Measurements from ENCODE around the gene BIRC2. TPM values are rescaled to one million over a fixed set of nuclear protein-coding genes. Genes with fewer than 3 reads are reported as not detected.

The BIRC2 gene
- total and polyA plus RNA-seq, 2 donors: 20.9 to 104 TPM

DNA sequence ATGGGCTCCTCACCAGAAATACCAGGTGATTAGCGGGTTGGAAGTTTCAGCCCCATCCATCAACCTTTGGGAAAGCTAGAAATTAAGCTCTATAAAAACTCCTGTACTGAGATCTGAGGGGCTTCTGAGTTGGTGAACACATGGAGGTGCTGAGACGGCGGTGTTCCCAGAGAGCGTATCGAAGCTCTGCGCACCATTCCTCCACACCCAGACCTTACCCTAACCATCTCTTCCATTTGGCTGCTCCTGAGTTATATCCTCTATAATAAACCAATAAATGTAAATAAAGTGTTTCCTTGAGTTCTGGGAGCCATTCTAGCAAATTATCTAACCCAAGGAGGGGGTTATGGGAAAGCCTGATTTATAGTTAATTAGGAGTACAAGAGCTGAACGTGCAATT is 64.1 kb downstream of the BIRC2 start:
- Histone ChIP-seq H3K27ac (ENCODE audit: low read depth) (no peak overlapping the region), H3K4me1 (ENCODE audit: insufficient read depth) (peaks cover 6% of the 10 kb centered on the region), H3K36me3 (ENCODE audit: insufficient read depth) (no peaks in the 10 kb centered on the region), H3K4me3 (ENCODE audit: low read depth, low read length) (no peak overlapping the region)
- 92% methylated on average over 7 of the region's 7 CpGs for WGBS
- DNase-seq (ENCODE audit: extremely low spot score): no peak

GRCh38 chr11:102413497-102413896 is 66.5 kb downstream of the BIRC2 start:
- H3K4me3 ChIP-seq (ENCODE audit: low read depth, low read length): no peak overlapping the region
- 95% methylated on average over 4 of the region's 4 CpGs for WGBS

GRCh38 chr11:102414559-102414958 is 67.5 kb downstream of the BIRC2 start:
- H3K27ac ChIP-seq (ENCODE audit: low read depth): no peak overlapping the region
- peaks cover 1% of the 10 kb centered on the region for H3K4me1 ChIP-seq (ENCODE audit: insufficient read depth)
- no peaks in the 10 kb centered on the region for H3K36me3 ChIP-seq (ENCODE audit: insufficient read depth)
- no peak overlapping the region for H3K4me3 ChIP-seq (ENCODE audit: low read depth, low read length)
- WGBS: 97% methylated on average over 2 of the region's 2 CpGs
- DNase-seq (ENCODE audit: extremely low spot score): no peak

More at GRCh38 chr11:102413497-102413896, 66.5 kb downstream of the BIRC2 start:
- no peaks in the 10 kb centered on the region for H3K36me3 ChIP-seq (ENCODE audit: insufficient read depth)
- no peak overlapping the region for H3K27ac ChIP-seq (ENCODE audit: low read depth)
- no peak for DNase-seq (ENCODE audit: extremely low spot score)
- peaks cover 1% of the 10 kb centered on the region for H3K4me1 ChIP-seq (ENCODE audit: insufficient read depth)

DNA sequence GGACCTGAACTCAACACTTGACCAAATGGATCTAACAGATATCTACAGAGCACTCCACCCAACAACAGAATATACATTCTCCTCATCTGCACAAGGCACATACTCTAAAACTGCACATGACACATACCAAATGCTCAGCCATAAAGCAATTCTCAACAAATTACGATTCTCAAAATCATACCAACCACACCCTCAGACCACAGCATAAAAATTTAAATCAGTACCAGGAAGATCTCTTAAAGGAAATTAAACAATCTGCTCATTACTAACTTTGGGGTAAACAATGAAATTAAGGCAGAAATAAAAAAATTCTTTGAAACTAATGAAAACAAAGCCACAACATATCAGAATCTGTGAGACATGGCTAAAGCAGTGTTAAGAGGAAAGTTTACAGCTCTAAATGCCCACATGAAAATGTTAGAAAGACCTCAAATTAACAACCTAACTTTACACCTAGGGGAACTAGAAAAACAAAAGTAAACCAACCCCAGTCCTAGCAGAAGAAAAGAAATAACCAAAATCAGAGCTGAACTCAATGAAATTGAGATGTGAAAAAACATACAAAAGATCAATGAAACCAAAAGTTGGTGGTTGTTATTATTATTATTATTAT is 68.4 kb downstream of the BIRC2 start:
- H3K4me3 ChIP-seq (ENCODE audit: low read depth, low read length): no peak overlapping the region
- DNase-seq (ENCODE audit: extremely low spot score): no peak
- peaks cover 1% of the 10 kb centered on the region for H3K4me1 ChIP-seq (ENCODE audit: insufficient read depth)
- H3K27ac ChIP-seq (ENCODE audit: low read depth): no peak overlapping the region
- no peaks in the 10 kb centered on the region for H3K36me3 ChIP-seq (ENCODE audit: insufficient read depth)
- WGBS: 66% methylated on average over 1 of the region's 1 CpG

- H3K4me1 ChIP-seq (ENCODE audit: insufficient read depth): no peaks in the 10 kb centered on the region
- no peak overlapping the region for H3K27ac ChIP-seq (ENCODE audit: low read depth)
- H3K36me3 ChIP-seq (ENCODE audit: insufficient read depth): no peaks in the 10 kb centered on the region
- H3K4me3 ChIP-seq (ENCODE audit: low read depth, low read length): no peak overlapping the region
- WGBS: 92% methylated on average over 2 of the region's 2 CpGs
- no peak for DNase-seq (ENCODE audit: extremely low spot score)
These were observed 70.0 kb downstream of the BIRC2 start for GRCh38 chr11:102416976-102417375.

DNA sequence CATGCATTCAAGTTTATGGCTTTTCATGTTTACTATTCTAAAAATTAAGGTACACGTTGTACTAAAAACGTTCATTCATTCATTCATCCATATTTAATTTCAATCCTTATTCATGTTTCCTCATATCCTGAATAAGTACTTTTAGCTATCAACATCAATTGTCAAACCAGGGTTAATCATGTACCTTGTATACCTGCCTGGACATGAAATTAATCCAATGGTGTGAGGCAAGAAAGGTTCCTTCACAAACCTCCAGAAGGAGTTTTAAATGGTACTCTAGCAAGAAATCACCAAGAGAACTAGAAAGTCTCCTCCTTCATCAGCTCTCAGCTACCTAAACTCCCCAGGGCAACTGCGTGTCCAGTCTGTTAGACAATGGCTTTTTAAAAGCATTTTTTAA is 72.2 kb downstream of the BIRC2 start:
- Histone ChIP-seq H3K27ac (ENCODE audit: low read depth) (no peak overlapping the region), H3K36me3 (ENCODE audit: insufficient read depth) (no peaks in the 10 kb centered on the region), H3K4me3 (ENCODE audit: low read depth, low read length) (no peak overlapping the region), H3K4me1 (ENCODE audit: insufficient read depth) (no peaks in the 10 kb centered on the region)
- DNase-seq (ENCODE audit: extremely low spot score): no peak
- 82% methylated on average over 3 of the region's 3 CpGs for WGBS

- H3K4me1 ChIP-seq (ENCODE audit: insufficient read depth): no peaks in the 10 kb centered on the region
- H3K27ac ChIP-seq (ENCODE audit: low read depth): no peak overlapping the region
- no peak for DNase-seq (ENCODE audit: extremely low spot score)
- H3K36me3 ChIP-seq (ENCODE audit: insufficient read depth): no peaks in the 10 kb centered on the region
- WGBS: 74% methylated on average over 2 of the region's 2 CpGs
- H3K4me3 ChIP-seq (ENCODE audit: low read depth, low read length): no peak overlapping the region
These were observed 73.5 kb downstream of the BIRC2 start for GRCh38 chr11:102420547-102420946.

- peaks cover 2% of the 10 kb centered on the region for H3K36me3 ChIP-seq (ENCODE audit: insufficient read depth)
- no peak overlapping the region for H3K4me3 ChIP-seq (ENCODE audit: low read depth, low read length)
- DNase-seq (ENCODE audit: extremely low spot score): no peak
- no peak overlapping the region for H3K27ac ChIP-seq (ENCODE audit: low read depth)
- H3K4me1 ChIP-seq (ENCODE audit: insufficient read depth): no peaks in the 10 kb centered on the region
- WGBS: 57% methylated on average over 3 of the region's 3 CpGs
These were observed 74.2 kb downstream of the BIRC2 start for GRCh38 chr11:102421261-102421660.

DNA sequence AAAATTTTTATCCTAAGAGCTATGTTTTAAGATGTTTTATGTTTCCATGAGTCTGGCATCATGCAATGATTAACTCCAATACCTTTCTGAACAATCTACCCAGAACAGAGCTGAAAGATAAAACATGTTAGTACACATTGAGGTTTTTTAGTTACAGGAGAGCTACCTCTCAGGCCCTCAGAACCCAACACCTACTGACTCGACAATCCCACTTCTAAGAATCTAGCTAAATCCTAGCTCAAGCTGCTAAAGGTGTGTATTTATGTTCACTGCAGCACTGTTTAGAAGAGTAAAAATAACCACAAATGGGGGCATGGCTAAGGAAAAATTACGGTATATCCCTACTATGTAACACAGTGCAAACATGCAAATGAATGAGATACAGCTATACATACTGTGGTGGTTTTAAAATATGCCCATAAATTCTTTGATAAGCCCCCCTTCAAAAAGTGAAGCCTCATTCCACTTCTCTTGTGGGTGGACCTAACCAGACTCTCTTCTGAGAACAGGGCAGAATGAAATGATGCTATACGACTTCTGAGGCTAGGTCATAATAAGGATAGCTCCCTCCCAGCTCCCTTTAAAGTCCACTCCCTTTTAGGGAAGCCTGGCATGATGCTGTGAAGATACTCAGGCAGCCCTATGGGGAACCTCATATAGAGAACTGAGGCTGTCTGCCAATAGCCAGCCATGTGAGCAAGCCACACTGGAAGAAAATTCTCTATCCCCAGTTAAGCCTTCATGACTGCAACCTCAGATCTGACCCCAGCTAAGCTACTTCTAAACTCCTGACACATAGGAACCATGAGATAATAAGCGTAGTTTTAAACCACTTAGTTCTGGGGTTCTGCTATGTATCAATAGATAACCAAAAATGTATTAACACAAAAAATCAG is 76.1 kb downstream of the BIRC2 start:
- 47% methylated on average over 4 of the region's 4 CpGs for WGBS
- no peak for DNase-seq (ENCODE audit: extremely low spot score)
- no peak overlapping the region for H3K27ac ChIP-seq (ENCODE audit: low read depth)
- no peak overlapping the region for H3K4me3 ChIP-seq (ENCODE audit: low read depth, low read length)
- no peaks in the 10 kb centered on the region for H3K4me1 ChIP-seq (ENCODE audit: insufficient read depth)
- peaks cover 4% of the 10 kb centered on the region for H3K36me3 ChIP-seq (ENCODE audit: insufficient read depth)

DNA sequence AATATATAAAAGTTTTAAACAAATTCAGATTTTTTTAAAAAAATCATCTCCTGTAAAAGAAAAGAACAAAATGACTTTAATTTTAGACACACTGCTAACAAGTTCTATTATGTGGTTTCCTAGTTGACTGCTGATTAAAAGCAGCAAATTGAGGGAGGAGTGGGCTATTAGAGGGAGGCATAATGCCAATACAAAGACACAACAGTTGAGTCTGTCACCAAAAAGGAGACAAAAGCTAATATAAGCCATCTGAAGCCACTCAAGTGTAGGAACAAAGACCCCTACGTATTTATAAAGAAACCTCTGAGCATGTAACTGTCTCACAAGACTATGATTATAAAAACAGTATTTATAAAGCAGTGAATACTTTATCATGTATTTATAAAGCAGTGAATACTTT is 76.9 kb downstream of the BIRC2 start:
- Histone ChIP-seq H3K4me1 (ENCODE audit: insufficient read depth) (no peaks in the 10 kb centered on the region), H3K36me3 (ENCODE audit: insufficient read depth) (peaks cover 4% of the 10 kb centered on the region), H3K4me3 (ENCODE audit: low read depth, low read length) (no peak overlapping the region), H3K27ac (ENCODE audit: low read depth) (no peak overlapping the region)
- 71% methylated on average over 1 of the region's 1 CpG for WGBS
- DNase-seq (ENCODE audit: extremely low spot score): no peak

GRCh38 chr11:102426000-102426399 is 79.0 kb downstream of the BIRC2 start:
- 66% methylated on average over 2 of the region's 2 CpGs for WGBS
- Histone ChIP-seq H3K4me3 (ENCODE audit: low read depth, low read length) (no peak overlapping the region), H3K4me1 (ENCODE audit: insufficient read depth) (no peaks in the 10 kb centered on the region), H3K27ac (ENCODE audit: low read depth) (no peak overlapping the region), H3K36me3 (ENCODE audit: insufficient read depth) (peaks cover 4% of the 10 kb centered on the region)
- no peak for DNase-seq (ENCODE audit: extremely low spot score)

DNA sequence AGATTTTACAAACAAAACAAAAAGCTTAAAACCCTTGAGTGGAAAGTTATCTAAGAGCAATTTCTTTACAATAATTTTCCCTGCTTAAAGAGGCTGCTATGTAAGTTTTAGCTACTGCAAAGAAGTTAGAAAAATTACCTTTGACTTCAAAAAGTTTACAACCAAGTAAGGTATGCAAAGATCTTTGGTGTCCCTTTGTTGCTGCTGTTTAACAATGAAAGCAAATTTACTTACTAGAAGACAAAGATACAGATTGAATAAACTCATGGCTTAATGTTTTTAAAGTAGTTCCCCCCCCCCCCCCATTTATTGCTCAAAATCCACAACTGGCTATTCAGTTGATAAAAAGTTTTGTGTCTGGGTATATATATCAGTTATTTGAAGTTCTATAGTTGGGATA is 79.6 kb downstream of the BIRC2 start:
- H3K4me3 ChIP-seq (ENCODE audit: low read depth, low read length): no peak overlapping the region
- H3K36me3 ChIP-seq (ENCODE audit: insufficient read depth): peaks cover 4% of the 10 kb centered on the region
- H3K27ac ChIP-seq (ENCODE audit: low read depth): no peak overlapping the region
- no peaks in the 10 kb centered on the region for H3K4me1 ChIP-seq (ENCODE audit: insufficient read depth)
- DNase-seq (ENCODE audit: extremely low spot score): no peak

DNA sequence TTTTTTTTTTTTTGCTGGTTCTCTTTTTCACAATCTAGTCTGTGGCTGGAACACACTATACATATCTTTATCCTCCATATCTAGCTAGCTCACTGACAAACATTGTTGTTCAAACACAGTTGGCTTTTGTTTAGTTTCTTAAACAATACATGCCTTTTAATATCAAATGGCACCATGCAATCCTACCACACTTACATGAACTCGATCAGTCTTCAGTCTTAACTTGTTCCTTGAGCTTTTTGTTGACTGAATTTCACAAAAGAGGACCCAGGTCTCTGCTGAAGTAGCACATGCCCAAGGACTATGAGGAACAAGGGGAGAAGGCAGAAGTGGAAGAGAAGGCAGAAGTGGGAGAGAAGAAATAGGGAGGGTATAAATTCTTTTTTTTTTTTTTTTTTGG is 80.1 kb downstream of the BIRC2 start:
- no peak overlapping the region for H3K27ac ChIP-seq (ENCODE audit: low read depth)

More for the DNA sequence above, 80.1 kb downstream of the BIRC2 start:
- Histone ChIP-seq H3K36me3 (ENCODE audit: insufficient read depth) (peaks cover 4% of the 10 kb centered on the region), H3K4me1 (ENCODE audit: insufficient read depth) (no peaks in the 10 kb centered on the region), H3K4me3 (ENCODE audit: low read depth, low read length) (no peak overlapping the region)
- DNase-seq (ENCODE audit: extremely low spot score): no peak
- WGBS: 0% methylated on average over 1 of the region's 1 CpG
